SIG-M5 treated with dmso at 0.1 percent for 504 hours (cell line): Measurements from ENCODE around the gene HCRT.
"Not testable (repeated sequence)": the region's sequence is repeated elsewhere in the genome, so short reads cannot be mapped to it uniquely, and the experiment has no call there.

Experiments
- DNase-seq: peaks from one replicate; lab custom pipeline; 2025; ENCODE audit not compliant: unreplicated experiment; lab: John Stamatoyannopoulos, UW

The HCRT gene, protein sequence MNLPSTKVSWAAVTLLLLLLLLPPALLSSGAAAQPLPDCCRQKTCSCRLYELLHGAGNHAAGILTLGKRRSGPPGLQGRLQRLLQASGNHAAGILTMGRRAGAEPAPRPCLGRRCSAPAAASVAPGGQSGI

DNA sequence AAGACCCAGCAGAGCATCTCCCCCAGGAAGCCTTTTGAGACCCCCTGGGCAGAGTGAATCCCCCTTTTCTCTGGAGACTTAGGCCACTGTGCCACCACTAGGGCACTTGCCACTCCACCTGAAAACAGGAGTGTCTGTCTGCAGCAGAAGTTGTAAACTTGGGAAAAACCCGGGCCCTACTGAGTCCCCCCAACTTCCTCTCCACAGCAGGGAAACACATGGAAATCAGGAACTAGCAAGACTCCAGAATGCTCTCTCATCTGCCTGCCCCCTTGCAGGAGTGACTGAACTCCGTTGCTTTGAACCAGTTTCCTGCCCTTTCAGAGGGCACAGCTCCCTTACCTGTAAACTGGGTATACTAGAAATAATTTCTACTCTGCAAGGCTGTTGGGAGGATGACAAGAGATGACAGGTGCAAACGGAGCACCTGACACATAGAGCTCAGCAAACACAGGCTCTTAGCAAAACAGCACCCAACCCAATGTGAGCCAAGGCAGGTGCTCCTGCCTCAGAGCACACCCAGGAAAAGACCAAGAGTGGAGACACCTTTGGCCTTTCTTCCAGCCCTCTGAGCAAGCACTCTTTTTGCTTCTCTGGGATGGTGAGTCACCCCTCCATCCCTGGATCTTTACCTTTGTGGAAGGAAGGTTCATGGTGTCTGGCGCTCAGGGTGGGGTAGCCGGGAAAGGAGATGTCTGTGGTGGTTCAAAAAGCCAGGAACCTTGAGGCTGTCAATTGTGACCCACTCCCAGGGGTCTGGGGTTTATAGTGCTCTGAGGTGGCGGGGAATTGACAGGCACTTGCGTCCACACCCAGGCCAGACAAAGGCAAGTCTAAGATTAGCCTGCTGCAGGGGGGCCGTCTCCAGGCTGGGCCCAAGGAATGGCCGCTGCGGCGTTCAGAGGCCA, at the start of gene HCRT:
Gene HCRT (minus strand): TSS at position 740 of the 908 bp plus-strand sequence. CDS start 87 bp downstream, at position 653.
- DNase-seq, result no peak

DNA sequence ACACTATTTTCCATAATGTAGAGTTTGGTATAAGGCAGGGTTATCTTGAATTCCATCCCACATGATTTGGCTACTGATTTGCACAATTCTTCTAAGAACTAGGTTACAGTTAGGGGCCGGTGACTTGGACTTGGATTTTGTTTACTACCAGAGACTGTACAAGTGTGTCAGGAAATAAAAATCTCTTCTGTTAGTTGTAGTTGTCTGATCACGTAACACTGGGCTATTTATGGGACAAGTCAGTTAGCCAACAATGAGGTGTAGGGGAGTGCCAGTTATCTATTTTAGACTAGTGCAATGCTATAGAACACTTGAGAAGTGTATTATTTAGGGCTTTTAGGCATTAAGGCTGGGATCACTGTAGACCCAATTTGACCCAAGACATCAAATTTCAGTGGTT, 48.7 kb upstream of the HCRT start:
- DNase-seq, result no peak

DNA sequence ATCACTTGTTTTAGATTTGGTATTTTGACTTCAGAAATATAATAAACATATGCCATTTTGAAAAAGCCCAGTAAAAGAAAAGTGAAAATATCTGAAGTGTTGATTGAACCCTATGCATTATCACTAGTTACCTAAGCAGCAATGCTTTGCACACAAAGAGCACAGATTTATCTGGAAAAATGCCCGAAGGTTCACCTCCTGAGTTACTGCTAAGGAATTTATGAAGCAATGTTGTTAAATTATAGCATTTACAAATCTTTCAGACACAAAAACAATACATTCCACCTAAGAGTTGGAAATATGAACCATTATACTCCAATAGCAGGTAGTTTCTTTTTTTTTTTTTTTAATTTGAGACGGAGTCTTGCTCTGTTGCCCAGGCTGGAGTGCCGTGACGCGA, 47.9 kb upstream of the HCRT start:
- no peak for DNase-seq

DNA sequence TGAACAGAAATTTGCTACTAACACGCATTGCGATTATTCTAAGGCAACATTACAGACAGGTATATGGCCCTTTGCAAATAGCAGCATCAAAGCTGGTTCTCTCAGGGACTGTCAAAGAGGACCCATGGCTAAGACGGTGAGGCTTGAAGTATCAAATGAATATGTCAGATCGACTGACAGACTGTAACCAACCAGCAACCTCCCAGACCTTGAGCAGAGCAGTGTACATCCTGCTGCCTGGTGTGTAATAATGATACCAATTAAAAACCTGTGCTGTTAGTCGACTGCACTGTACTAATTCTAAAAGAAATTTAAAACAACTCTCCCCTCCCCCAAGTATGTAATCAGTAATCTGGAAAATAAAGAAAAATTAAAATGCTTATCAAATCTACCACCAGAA, 45.0 kb upstream of the HCRT start:
- no peak for DNase-seq

DNA sequence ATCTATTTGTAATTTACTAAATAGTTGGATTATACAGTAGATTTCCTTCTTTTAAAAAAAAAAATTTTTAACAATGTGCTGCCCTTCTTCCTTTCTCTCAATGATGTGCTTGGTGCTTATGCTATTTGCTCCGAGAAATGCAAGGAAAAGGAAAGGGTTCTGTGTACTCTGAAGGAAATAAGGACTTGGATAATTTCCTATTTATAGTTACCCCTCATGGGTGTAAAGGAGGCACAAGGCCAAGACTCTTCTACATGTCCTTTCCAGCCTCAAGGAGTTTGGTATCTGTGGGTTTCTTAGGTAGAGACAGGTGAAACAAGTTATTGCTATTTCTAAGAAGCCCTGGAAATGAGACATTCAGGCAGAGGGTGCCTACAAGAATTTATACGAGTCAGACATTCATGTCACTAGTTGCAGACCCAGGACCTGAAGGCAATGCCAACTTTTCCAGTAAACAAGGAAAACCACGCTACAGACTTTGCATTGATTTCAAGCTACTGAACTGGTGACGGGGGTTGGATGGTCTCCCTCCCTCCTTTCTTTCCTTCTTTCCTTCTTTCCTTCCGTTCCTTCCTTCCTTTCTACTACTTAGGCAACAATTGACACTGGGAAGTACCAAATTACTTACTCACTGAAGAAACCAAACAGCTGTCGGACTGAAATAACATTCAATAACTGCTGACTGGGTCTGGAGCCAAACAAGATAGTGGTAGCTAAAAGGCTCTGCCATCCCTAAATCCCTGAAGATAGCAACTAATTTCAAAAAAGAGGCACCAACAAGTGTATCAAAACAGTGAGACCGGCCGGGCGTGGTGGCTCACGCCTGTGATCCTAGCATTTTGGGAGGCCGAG, 42.8 kb upstream of the HCRT start:
- DNase-seq, result no peak

DNA sequence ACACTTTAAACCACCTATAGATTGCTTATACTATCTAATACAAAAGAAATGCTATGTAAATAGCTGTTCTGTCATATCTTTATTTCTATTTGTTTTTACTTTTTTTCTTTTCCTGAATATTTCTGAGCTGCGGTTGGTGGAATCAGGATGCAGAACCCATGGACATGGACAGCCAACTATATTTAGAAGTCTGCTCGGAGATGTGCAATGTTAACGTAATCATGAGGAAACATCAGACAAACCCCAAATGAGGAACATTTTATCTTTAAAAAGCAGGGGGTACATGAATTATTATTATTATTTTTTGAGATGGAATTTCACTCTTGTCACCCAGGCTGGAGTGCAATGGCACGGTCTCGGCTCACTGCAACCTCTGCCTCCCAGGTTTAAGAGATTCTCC, 40.4 kb upstream of the HCRT start:
- no peak for DNase-seq

DNA sequence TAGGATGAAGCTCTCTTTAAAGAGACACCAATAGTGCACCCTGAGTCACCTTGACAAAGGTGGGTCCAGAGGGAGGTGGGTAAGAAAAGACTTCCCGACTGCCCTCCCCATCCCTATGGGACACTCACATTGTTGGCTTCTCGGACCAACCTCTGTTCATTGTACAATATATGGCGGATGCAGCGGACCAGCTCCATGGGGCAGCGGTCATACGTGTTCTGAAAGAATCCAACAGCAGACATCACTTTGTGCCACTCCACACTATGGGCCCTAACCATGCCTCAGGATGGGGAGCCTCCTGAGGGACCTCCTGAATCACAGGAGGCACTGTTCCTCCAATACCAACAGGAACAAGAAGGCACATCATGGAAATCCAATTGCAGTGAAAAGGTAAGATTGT, 39.4 kb upstream of the HCRT start:
- no peak for DNase-seq

DNA sequence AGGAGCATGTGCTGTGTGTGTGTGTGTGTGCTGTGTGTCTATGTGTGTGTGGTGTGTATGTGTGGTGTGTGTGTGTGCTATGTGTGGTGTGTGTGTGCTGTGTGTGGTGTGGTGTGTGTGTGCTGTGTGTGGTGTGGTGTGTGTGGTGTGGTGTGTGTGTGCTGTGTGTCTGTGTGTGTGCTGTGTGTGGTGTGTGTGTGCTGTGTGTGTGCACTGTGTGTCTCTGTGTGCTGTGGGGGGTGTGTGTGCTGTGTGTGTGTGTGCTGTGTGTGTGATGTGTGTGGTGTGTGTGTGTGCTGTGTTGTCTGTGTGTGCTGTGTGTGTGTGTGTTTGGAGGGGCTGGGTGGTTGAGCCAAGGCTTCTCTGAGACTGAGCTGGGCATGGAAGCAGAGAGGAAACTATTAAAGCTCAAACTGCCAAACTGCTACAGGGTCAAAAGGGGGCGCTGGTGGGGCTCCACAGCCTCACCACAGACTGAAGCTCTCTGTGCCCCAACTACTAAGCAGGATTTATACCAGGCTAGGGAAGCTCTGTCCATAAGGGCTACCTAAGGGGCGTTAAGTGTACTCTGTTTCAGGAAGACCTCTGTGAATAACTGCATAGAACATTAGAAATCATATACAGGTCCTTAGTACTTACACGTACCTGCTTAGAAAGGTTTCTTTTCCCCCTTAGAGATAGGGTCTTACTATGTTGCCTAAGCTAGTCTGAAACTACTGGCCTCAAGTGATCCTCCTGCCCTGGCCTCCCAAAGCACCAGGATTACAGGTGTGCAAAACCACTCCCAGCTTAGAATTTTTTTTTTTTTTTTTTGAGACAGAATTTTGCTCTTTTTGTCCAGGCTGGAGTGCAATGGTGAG, 36.9 kb upstream of the HCRT start:
- peak; percentile 74 for DNase-seq

DNA sequence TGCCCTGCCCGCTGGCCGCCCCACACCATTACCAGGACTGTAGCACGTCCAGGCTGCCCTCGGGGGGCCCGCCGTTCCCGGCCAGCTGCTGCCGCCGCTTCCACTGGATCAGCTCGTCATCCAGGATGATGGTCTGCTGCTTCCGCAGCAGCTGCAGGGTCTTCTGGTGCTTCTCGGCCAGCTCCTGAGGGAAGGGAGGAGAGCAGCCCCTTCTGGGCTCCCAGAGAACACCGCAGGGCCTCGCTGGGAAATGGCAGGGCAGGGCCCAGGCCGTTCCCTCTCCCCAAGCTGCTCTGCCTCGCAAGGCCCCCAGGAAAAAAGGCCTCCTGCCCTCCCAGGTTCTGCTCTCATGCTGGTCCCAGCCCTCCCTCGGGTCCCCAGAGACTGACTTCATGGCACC, 34.0 kb upstream of the HCRT start:
- not testable (repeated sequence) for DNase-seq

DNA sequence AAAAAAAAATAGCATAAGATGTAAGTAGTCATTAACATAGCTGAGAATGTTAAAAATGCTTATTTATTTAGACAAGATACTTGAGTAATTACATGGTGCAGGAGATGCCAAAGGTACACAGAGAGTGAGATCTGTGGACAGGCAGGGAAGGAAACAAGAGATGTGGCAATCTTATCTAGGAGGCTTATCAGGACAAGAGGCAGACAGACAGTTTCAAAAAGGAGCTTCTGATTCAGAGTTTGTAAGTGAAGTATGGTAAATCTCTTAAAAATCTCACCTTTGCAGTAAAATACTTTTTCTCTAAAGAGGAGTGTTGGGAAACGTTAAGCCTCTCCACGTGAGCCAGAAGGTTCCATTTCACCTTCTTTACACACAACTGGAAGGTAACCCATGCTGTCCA, 28.9 kb upstream of the HCRT start:
- DNase-seq, result no peak

DNA sequence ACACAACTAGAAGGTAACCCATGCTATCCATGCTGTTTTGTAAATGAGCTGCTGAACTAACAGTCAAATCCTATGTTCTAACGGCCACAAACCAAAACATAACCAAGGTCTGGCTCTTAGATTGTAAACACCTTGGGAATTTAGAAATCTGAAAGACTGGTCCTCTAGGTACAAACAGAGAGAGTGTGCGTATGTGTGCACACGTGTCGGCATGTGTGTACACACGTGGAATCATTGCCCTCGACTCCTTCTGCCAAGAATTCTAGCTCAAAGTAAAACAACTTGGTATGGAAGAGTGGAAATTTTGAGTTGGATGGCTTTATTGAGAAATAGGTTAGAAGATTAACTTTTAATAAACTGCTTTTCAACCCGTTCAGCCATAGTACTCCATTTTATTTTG, 27.1 kb upstream of the HCRT start:
- DNase-seq, result no peak

DNA sequence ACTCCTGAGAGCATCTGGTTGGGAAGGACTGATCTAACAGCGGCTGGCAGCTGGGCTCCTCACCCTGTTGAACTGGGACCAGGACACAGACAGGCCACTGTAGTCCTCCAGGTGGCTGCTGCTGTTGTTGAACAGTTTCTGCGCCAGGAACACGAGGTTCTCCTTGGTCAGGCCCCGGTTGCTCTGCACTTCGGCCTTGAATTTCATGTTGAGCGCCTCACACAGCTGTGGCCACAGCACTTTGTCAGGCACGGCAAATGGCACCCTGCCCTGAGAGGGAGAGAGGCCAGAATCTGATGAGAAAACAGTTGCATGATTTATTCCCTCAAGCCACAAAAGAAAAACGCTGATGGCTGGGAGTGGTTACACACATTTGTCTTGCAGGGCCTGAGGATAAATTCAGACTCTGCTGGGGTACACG, 26.7 kb upstream of the HCRT start:
- not testable (repeated sequence) for DNase-seq

DNA sequence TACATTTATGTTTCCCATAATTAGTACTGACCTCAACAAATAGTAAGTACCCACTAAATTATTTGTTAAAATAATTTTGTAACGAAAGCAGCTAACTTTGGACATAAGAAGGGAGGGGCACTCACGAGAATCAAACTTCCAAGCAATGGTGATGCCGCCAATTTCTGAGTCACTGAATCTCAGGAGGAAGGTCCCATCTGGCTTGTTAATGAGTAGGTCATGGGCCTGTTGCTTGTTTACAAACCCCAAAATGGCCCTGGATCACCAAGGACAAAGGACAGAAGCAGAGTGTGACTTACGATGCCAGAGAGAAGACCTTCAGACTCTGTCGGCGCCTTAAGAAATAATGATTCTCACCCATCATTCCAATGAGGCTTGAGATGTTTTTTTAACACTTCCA, 24.8 kb upstream of the HCRT start:
- DNase-seq, result no peak

DNA sequence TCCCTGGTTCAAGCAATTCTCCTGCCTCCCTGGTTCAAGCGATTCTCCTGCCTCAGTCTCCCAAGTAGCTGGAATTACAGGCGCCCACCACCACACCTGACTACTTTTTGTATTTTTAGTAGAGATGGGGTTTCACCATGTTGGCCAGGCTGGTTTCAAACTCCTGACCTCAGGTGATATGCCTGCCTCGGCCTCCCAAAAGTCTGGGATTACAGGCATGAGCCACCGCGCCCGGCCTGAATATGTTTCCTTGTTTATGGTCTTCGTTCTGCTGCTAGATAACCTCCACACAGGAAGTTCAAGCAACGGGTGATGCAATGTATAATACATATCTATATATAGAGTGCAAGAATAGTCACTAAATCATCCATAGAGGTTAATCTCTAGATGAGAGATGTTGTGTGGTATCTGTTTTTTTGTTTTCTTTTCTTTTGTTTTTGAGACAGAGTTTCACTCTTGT, 20.9 kb upstream of the HCRT start:
- peak; percentile 64 for DNase-seq

DNA sequence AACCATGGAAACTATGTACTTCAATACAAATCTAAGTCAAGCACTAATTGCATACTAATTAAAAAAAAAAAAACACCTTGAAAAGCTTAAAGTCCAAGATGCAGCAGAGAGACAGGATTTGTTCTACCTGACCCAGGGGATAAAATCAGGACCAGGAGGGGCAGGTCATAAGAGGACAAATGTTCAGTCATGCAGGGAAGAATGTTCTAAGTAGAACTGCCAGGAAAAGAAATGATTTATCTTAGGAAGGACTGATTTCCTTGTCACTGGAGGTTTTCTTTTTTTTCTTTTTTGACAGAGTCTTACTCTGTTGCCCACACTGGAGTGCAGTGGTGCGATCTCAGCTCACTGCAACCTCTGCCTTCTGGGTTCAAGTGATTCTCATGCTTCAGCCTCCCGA, 18.1 kb upstream of the HCRT start:
- no peak for DNase-seq

DNA sequence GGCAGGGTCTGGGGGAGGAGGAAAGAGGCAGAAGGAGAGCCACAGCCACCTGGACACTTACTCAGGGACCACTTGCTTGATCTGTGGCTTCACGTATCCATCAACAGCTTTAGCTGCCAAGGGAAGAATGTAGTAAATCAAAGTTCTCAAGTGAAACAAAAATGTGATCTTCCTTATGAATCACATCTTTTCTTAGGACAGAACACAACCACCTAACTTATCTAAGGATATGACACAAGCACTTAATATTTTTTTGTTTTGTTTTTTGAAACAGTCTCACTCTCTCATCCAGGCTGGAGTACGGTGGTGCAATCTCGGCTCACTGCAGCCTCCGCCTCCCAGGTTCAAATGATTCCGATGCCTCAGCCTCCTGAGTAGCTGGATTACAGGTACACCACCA, 17.4 kb upstream of the HCRT start:
- DNase-seq, result no peak

DNA sequence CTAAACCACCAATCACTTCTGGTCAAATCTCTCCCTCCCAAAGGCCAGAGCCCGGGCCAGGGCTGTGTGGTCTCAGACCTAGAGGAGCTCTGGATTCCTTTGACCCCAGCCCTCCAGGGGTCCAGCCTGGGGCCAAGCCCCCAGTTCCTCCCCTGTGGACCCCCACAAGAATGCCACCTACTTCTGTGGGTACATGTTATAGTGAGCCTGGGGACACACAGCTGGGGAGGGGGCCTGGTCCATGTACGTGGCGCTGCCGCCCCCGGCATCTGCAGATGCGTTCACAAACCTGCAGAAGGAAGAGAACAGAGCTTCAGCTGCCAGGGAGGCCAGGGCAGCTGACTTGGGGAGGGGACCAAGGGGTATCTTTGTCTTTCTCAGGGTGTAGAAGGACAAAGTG, 16.9 kb upstream of the HCRT start:
- no peak for DNase-seq

DNA sequence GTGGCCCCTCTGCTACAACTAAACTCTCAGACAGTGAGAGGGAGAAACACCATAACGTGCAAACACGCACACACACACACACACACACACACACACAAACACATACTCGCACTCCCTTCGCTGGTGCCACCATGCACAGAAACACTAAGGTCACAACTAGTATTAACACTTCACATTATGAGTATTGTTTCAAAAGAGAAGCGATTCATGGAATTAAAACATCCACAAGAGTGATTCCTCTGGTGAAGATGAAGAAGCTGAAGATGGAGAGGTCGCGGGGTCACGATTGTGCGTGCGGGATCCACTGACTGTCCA, 16.2 kb upstream of the HCRT start:
- no peak for DNase-seq

DNA sequence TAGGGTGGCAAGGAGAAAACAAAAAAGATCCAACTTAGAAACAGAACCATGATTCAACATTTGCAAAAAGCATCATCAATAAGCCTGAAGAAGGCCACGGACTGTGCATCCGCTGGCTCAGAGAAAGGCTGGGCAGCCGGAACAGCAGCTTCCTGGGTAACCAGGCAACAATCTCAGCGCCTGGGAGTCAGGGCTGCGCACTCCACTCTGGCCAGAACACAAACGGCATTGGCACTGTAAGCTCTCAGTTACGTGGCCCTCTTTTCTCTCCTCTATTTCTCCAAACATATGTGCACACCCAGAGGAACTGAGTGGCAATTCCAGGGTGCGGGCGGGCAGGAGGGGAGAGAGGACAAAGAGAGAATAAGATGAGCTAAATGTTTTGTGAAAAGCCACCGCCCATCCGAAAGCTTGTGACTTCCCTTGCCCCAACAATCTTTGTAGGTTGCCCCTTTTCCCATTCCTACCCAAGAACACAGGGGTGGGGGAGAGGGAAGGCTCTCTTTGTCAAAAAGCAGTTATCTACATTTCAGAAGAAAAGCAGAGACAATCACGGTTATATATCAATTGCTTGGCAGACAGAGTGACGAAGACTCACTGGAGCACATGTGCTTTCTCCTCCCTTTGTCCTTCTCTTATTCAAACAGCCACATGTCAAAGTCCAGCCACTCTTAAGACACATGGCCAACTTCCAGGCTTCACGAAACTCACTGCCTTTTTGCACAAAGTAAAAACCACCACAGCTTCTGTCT, 15.6 kb upstream of the HCRT start:
- no peak for DNase-seq

DNA sequence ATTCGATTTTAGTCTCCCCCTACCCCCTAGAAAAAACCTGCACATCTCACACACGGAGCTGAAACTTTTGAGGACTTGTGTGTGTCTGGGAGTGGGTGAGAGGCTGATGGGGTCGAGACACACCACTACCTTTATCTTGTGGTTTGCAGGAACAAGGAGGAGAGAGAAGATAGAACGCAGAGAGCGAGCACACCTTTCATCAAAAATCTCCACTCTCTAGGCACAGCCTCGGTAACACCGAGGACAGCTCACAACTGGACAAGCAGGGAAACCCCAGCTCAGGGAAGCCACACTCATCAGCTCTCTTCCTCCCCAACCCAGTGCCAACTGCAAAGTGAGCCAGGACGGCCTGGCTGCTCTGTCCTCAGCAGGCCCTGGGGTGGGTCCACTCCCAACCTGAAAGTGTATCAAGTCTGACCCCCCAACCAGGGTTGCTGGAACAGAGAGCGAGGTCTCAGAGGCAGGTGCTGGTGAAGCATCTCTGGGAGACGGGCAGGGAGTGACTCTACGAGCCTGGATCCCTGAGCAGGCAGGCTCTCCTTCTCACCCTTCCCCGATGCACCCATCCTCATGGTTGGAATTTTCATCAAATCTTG, 14.3 kb upstream of the HCRT start:
- no peak for DNase-seq
